Activated CD8-positive, alpha-beta memory T cell treated with anti-CD3 and anti-CD28 coated beads, Interleukin-2, amount 50 U/mL, for 1 hour (primary cell): Measurements from ENCODE around the gene CLDN5.

Experiments used
- DNase-seq: peaks from one replicate; pipeline ENCODE4 v3.0.0-alpha.2; 2020; ENCODE audit errors: extremely low read depth

Gene CLDN5

DNA sequence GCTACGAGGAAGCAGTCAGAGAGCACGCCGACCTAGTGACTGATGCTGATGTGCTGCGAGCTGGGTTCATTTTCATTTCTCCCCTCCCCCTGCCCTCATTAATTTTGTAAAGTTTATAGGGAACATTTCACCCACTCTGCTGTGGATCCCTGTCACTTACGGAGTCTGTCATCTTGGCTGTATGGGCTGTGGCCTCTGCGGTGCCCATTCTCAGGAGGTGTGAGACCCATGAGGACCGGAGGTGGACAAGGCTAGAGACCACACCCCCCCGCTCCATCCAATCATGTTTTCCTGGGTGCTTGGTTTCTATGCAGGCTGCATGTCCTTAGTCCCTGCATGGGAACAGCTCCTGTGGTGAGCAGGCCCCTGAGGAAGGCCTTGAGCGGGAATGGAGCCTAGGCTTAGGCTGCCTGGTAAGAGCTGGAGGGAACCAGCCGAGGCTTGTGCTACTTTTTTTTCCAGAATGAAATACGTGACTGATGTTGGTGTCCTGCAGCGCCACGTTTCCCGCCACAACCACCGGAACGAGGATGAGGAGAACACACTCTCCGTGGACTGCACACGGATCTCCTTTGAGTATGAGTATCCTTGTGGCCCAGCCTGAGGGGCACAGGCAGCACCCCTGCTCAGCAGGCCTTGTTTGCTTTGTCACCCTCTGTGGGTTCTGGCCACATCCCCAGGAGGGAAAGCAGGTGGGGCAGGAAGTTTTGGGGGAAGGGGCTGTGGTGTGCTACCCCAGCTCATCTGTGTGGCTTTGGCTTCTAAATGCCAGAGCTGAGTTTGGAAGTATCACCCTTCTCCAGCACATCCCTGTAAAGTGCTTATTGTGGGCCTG lies 19.1 kb downstream of the CLDN5 start:
- DNase-seq: no peak

DNA sequence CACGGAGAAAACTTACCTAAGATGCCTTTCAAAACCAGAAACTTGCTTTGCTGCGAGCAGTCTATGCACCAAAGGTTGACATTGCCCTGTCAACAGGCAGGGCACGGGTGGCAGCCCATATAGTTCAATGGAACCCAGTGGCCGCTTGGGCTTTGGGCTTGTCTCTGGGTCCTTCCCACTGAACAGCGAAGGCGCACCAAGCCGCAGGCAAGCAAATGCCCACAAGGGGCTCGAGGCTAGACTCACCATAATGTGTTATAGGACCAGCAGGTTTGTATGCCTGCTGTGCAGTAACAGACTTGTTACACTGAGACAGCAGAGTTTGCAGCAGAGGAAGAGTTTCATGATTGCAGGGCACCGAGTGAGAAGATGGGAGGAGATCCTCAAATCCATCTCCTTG lies 20.3 kb downstream of the CLDN5 start:
- DNase-seq: no peak

- DNase-seq: no peak
Observed at GRCh38 chr22:19503367-19503766, 20.8 kb downstream of the CLDN5 start.

DNA sequence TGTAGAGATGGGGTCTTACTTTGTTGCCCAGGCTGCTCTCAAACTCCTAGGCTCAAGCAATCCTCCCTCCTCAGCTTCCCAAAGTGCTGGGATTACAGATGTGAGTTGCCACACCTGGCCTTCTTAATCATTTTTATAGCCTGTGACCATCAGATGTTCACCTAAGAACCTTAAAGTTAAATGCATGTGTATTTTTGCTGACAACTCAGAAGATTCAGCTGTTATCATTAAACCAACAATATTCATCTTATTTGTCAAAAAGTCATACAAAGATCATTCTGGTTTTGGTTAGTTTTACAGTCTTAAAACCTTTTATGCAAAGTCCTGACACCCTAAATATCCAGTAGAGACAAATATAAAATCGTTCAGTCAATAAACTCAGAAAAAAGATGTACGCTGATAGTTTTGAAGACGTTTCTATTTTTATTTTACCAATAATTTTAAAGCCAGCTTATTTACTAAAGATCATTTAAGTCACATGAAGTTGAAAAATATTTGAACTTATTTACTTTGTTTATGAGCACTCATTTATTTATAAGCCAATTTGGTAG lies 22.2 kb downstream of the CLDN5 start:
- DNase-seq: no peak

- no peak for DNase-seq
Observed at GRCh38 chr22:19499880-19500242, 24.3 kb downstream of the CLDN5 start.

DNA sequence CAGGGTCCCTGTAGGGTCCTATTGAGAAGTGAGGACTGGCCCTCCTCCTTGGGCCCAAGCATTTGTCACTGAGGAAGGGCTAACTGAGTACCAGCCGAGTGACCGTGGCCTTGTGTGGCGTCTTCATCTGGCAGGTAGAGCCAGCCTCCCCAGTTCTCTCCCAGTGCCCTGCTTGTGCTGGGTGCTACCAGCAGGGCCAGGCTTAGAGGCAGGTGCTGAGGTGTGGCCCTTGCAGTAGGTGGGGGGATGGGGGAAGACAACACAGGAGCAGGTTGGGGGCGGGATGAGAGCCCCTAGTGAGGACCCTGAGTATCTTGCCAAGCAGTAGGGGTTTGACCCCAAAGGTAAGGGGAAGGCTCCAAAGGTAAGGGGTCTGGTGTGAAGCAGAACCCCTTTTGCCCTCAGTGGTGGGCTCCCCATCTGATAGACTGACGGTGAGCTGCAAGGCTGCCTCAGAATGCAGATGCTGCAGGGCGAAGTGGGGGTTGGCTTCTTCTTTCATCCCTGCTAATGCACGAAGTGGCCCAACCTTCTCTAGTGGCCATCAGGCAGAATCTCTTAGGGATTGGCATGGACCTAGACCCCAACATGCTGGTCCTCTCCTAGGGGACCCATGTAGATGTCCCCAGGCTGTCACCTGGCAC lies 24.9 kb downstream of the CLDN5 start:
- DNase-seq: no peak

DNA sequence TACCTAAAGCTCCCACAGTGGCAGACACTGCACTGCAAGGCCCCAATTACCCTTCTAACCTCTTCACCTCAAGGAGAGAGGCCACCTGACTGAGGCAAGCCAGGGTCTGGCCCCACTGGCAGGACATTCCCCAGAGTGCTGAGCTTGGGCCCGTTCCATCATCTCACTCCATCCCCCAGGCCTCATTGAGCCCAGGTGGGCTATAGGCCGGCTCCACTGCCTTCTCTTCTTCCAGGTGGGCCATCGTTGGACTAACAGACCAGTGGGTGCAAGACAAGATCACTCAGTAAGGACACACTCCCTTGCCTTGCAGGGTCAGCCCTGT lies 25.4 kb downstream of the CLDN5 start:
- no peak for DNase-seq

DNA sequence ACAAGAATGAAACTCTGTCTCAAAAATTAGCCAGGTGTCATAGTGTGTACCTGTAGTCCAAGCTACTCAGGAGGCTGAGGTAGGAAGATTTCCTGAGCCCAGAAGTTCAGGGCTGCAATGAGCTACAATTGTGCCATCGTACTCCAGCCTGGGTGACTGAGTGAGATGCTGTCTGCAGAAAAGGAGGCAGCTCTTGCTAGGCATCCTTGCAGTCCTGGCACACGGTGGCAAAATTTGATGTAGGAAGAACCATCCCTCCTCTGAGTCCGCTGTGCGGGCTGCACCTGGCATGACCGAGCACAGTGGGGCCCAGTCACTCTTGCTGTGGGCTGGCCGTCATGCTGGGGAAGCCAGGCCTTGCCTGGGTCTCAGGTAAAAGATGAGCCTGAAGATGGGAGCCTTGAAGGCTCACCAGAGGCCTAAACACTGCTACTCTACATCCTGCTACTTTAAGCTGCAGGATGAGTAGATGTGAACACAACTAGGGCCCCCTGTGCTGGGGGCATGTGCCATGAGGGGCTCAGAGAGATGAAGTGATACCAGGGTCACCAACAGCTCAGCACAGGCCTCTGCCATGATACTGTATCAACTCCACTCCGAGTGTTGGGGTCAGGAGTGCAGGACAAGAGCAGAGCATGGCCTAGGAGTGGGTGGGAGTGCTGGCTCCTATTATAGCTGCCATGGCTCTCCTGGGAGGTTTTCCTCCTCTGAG lies 25.9 kb downstream of the CLDN5 start:
- DNase-seq: no peak

DNA sequence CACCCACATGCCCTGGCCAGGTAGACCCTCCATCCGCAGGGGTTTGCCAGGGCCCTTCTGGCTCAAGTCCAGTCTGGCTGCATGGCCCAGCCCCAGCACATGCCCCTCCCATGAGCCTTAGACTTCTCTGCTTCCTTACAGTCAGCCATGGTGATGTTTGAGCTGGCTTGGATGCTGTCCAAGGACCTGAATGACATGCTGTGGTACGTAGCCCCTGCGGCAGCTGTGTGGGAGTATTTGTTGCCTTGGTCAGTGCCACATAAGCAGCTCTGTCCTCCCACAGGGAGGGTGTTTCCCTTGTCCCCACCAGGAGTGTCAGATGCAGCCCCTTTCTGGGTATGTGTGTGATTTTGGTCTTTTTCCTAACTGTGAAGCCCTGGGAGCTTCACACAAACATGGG lies 27.0 kb downstream of the CLDN5 start:
- no peak for DNase-seq

DNA sequence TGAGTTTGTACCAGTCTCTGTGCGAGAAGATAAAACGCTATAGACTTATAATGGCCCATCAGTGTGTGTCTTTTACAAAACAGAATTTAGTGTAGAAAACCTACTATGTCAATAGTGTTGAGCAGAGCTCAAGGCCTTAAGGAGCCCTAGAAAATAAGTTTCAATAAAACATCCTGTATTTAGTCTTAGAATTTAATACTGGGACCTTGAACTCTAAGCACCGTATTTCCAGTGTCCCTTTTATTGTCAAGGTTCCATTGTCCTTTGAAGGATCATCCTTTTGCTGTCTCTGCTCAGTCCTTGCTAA lies 27.9 kb downstream of the CLDN5 start:
- no peak for DNase-seq

DNA sequence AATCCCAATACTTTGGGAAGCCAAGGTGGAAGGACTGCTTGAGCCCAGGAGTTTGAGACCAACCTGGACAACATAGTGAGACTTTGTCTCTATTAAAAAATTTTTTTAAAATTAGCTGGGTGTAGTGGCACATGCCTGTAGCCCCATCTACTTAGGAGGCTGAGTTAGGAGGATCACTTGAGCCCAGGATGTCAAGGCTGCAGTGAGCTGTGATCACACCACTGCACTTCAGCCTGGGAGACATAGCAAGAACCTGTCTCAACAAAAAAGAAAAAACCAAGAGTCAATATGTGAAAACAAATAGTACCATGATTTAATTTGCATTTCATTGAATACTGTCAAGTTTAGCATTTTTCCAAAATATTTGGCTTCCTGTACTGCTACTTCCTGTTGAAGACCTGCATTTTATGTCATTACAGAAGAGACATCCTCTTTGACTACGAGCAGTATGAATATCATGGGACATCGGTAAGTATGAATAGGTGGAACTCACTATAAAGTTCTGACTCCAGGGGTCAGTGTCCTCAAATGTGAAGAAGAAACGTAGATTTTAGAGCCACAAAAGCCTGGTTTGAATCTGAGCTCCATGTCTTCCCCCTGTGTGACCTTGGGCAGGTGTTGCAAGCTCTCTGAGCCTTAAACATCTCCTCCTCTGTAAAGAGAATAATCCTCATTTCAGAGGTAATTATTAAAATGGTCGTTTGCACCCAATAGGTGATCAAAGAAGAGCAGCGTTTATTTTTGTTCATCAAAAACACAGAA lies 28.5 kb downstream of the CLDN5 start:
- DNase-seq: no peak

GRCh38 chr22:19494676-19495173 lies 29.5 kb downstream of the CLDN5 start:
- no peak for DNase-seq

DNA sequence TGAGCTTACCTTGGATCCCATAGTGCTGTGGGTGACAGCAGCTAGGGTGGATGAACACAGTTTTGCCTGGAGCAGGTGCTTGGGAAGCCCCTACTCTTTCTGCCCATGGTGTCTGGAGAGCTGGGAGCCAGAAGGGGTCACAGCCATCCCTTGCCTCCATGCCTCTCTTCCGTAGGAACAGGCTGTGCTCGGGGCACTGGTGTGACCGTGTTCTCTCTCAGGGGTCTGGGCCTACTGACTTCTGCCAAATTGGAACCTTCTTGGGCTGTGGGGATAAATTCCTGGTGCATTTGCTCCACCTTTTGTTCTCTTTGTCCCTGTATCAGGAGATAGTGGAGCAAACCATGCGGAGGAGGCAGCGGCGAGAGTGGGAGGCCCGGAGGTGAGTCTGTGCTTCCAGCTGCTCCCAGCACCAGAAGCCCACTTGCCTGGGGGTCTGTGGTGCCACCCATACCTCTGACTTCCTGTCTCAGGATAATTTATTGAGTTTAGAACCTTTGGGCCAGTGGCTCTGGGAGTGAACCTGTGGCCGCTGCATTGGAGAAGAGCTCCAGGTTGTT lies 30.1 kb downstream of the CLDN5 start:
- DNase-seq: no peak

GRCh38 chr22:19492504-19493174 lies 31.6 kb downstream of the CLDN5 start:
- no peak for DNase-seq

GRCh38 chr22:19490628-19491230 lies 33.5 kb downstream of the CLDN5 start:
- DNase-seq: no peak

DNA sequence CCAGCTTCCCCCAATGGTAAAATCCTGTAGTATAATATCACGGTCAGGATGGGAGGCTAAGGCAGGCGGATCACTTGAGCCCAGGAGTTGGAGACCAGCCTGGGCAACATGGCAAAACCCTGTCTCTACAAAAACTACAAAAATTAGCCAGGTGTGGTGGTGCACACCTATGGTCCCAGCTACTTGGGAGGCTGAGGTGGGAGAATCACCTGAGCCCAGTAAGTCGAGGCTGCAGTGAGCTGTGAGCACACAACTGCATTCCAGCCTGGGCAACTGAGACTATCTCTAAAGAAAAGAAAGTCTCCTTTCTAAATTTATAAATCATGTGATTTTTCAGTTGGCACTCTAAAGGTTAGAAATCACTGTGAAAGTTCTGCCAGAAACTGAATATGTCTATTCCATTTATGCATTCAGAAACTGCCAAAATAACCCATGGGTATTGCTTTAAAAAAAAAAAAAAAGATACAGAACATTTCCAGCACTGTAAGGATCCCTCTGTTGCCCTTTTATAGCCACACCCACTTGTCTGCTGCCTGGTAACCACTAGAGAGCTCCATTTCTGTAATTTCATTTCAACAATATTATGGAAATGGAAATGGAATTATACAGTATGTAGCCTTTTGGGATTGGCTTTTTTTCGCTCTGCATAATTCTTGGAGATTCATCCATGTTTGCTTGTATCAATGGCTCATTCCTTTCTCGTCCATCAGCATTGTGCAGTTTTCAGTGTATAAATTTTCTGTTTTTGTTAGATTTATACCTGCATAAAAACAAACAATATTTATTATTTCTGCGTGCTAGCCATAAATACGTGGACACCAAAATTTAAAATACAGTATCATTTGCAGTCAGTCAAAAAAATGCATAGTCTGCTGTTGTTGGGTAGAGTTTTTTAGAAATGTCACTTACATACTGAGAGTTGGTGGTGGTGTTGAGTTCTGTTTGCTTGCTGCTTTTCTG lies 35.0 kb downstream of the CLDN5 start:
- DNase-seq: no peak

- DNase-seq: no peak
Observed at GRCh38 chr22:19488285-19488684, 35.9 kb downstream of the CLDN5 start.

- DNase-seq: no peak
Observed at GRCh38 chr22:19483481-19484244, 40.5 kb downstream of the CLDN5 start.

GRCh38 chr22:19482297-19482696 lies 41.9 kb downstream of the CLDN5 start:
- no peak for DNase-seq
